ENCODE results near the gene NDUFA11.

DNA sequence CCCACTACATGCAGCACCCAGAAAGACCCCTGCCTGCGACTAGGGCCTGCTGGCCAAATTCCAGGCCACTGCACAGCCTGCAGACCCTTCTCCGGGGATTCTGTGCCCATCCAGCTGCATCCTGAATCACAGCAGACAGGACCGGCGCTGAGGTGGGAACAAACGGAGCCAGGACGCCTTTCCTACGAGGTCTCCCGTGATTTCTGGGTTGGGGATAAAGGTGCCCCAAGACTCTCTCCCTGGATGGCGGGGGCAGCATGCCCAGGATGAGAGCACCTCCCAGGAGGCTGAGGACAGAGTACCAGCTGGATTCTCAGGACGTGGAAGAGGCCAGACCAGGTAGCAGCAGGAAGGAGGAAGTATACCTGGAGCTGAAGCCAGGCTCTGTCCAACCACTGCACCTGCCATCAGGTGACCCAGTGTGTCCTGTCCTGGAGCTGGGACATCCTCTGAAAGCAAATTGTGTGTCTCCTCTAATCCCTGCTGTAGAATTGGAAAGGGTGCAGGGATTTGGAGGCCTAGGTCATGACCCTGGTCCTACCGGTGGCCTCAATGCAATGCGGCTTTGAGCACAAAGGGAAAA lies 29.9 kb downstream of the NDUFA11 start:
- TF ChIP-seq CTCF (IDR thresholded peaks at IDR 0.05; ENCODE audit: low read depth, low read length, poor library complexity, severe bottlenecking) (no peak), EZH2phosphoT487 (IDR thresholded peaks at IDR 0.05; ENCODE audit: borderline replicate concordance, low read length) (no peak)

Data from DOHH2 (cell line).